ENCODE data around the gene HACD1. TPM values are rescaled to one million over a fixed set of nuclear protein-coding genes. Genes with fewer than 3 reads are reported as not detected.

The HACD1 gene
- total and polyA plus RNA-seq, 10 of the 15 experiments (the other 5 are each of a cell fraction or from before 2014, with no cell fraction given): 0.22 to 1.5 (median 0.78) TPM; not detected in 1

GRCh38 chr10:17661510-17661909 lies 44.3 kb upstream of the HACD1 start:
- peaks cover 34% of the 10 kb centered on the region for H3K79me2 ChIP-seq (ENCODE audit: control insufficient read depth, insufficient read depth, low read length)
- no peak for TF ChIP-seq KDM1A (IDR thresholded peaks at IDR 0.05; ENCODE audit: borderline replicate concordance)
- TF ChIP-seq NKRF (conservative IDR thresholded peaks at IDR 0.05): no peak
- no peak for TF ChIP-seq ZNF622 (IDR thresholded peaks at IDR 0.05)
- TF ChIP-seq MYC (IDR thresholded peaks at IDR 0.05; ENCODE audit: insufficient read depth, insufficient read length, insufficient replicate concordance, low read length, severe bottlenecking): no peak
- TF ChIP-seq ZNF207 (IDR thresholded peaks at IDR 0.05; ENCODE audit: borderline replicate concordance): no peak
- no peak for TF ChIP-seq HSF1 (IDR thresholded peaks at IDR 0.05; ENCODE audit: low read depth, low read length)
- no peak for TF ChIP-seq MEF2A (IDR thresholded peaks at IDR 0.05; ENCODE audit: insufficient read depth, low read depth, low read length)
- no peak for TF ChIP-seq GATAD2B (conservative IDR thresholded peaks at IDR 0.05; ENCODE audit: low read depth)
- no peak for TF ChIP-seq ETV6 (conservative IDR thresholded peaks at IDR 0.05 in 1 of 2, IDR thresholded peaks at IDR 0.05 in 1 of 2; ENCODE audit: borderline replicate concordance in 1 of 2, low read depth in 1 of 2)
- no peak for TF ChIP-seq ZBTB4 (CRISPR knock-in tag; IDR thresholded peaks at IDR 0.05)
- no peak for TF ChIP-seq ZNF24 (IDR thresholded peaks at IDR 0.05)
- no peak for TF ChIP-seq MTA2 (IDR thresholded peaks at IDR 0.05; ENCODE audit: low read depth)
- no peak for TF ChIP-seq MTA3 (IDR thresholded peaks at IDR 0.05; ENCODE audit: borderline replicate concordance, low read length)
- TF ChIP-seq NR2F1 (conservative IDR thresholded peaks at IDR 0.05): no peak
- TF ChIP-seq BACH1 (IDR thresholded peaks at IDR 0.05; ENCODE audit: borderline replicate concordance): no peak

More at GRCh38 chr10:17661510-17661909, 44.3 kb upstream of the HACD1 start:
- intact Hi-C loops (cut with micrococcal nuclease; ENCODE audit: unreplicated experiment): no loop called here
- no peak overlapping the region for H3K4me3 ChIP-seq
- peaks cover 2 to 5% of the 10 kb centered on the region in 2 experiments; a peak in 1 of 4 replicates for H3K36me3 ChIP-seq (ENCODE audit: control insufficient read depth in 2 of 2, insufficient read depth in 2 of 2, low read length in 1 of 2)
- H3K27me3 ChIP-seq (replicated peaks in 1 of 2; ENCODE audit: control insufficient read depth in 2 of 2, insufficient read depth in 2 of 2, low read length in 1 of 2): no peaks in the 10 kb centered on the region
- H3K4me1 ChIP-seq (ENCODE audit: control insufficient read depth, insufficient read depth, low read length): no peaks in the 10 kb centered on the region
- WGBS (ENCODE audit: insufficient coverage, insufficient replicate concordance, low lambda C conversion rate, missing lambda C conversion rate): 88% methylated on average over 3 of the region's 3 CpGs
- no peak overlapping the region for H2AFZ ChIP-seq (ENCODE audit: control insufficient read depth, low read depth, low read length)
- in situ Hi-C loops (cut with MboI): no loop called here
- FAIRE-seq (no peak), DNase-seq (ENCODE audit: low read depth, low spot score) (no peak), ATAC-seq (no peak)
- no TSS peak for BruUV-seq (replicated peaks)
- H3K27ac ChIP-seq (ENCODE audit: control insufficient read depth, insufficient read depth): no peak overlapping the region
- no peak overlapping the region for H3K9ac ChIP-seq (ENCODE audit: control insufficient read depth, insufficient read depth, low read length)
- ChIA-PET RAD21 (ENCODE audit: unreplicated experiment) (interaction anchor here (1.3 to 1.4 kb wide), 3 partner anchors 9 to 16 kb away, joined by 3 to 4 read pairs (median 4); no protein-coding TSS in a partner anchor), CTCF (interaction anchor here (0.6 to 1.4 kb wide), 4 partner anchors 10 to 787 kb away, joined by 3 to 4 read pairs (median 4); no protein-coding TSS in a partner anchor), POLR2A (no interaction called here), SMC1A (ENCODE audit: uncharacterized antibody, unreplicated experiment) (interaction anchor here (0.9 to 2.2 kb wide), 3 partner anchors 12 to 29 kb away, joined by 3 to 16 read pairs (median 5); partner anchors contain the start of gene STAM)
- H3K9me3 ChIP-seq (replicated peaks; ENCODE audit: control insufficient read depth, insufficient read depth, low read length): no peaks in the 10 kb centered on the region
- H3K4me2 ChIP-seq (ENCODE audit: control insufficient read depth, insufficient read depth): no peak overlapping the region
- no peaks in the 10 kb centered on the region for H4K20me1 ChIP-seq (ENCODE audit: control insufficient read depth, insufficient read depth)

Data from GM12878 (cell line).